Left ventricle myocardium superior (tissue), 1 donor: ENCODE measurements around the gene OSBPL5. TPM values are rescaled to one million over a fixed set of nuclear protein-coding genes. Genes with fewer than 3 reads are reported as not detected.
"Not testable (repeated sequence)": the region's sequence is repeated elsewhere in the genome, so short reads cannot be mapped to it uniquely, and the experiment has no call there.

Source experiments
- ATAC-seq: fragments of 200-7000 bp; cut with Tn5 transposase; one replicate; pipeline ENCODE4 v1.9.1; 2020; ENCODE audit warnings: mild to moderate bottlenecking, moderate library complexity
- DNase-seq: peaks from one replicate; pipeline ENCODE4 v3.0.0-alpha.2; 2020
- intact Hi-C: fragments of 100-400 bp; cut with micrococcal nuclease; formaldehyde crosslinking; loops from one replicate; pipeline ENCODE4 v1.11.0; 2022
- total RNA-seq: library from RNA; stranded (reverse); fragmentation: NEBNext Ultra II Directional; extraction: Animal tissue kit (Norgen Biotek cat#: 25700); gene quantifications from one replicate; pipeline ENCODE4 v1.2.1, GENCODE V29; 2021
- donor health status: DM: no; HTN: yes; CAD: no; lungs with severe emphysema.

OSBPL5 gene
- total RNA-seq, 1 donor from 2014 or later, result 15.9 TPM

- intact Hi-C loops, result no loop called here
- ATAC-seq (no peak), DNase-seq (no peak)
Measured at GRCh38 chr11:3083321-3083720, 81.8 kb downstream of the OSBPL5 start.

GRCh38 chr11:3081386-3081751 is 83.7 kb downstream of the OSBPL5 start:
- no peak for DNase-seq
- intact Hi-C loops, result no loop called here
- no peak for ATAC-seq

DNA sequence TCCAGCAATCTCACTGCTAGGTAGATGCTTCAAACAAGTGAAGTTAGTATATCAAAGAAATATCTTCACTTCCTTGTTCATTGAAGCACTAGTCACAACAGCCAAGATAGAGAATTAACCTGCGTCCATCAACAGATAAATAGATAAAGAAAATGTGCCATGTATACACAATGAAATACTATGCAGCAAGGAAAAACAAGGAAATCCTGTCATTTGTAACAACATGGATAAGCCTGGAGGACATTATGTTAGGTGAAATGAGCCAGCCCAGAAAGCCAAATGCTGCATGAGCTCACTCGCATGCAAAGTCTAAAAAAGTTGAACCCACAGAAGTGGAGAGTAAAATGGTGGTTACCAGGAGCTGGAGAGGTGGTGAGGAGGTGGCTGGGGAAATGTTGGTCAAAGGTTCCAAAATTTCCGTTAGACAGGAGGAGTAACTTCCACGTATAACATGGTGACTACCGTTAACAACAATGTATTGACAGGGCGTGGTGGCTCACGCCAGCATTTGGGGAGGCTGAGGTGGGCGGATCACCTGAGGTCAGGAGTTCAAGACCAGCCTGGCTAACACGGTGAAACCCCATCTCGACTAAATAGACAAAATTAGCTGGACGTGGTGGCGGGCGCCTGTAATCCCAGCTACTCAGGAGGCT is 84.3 kb downstream of the OSBPL5 start:
- ATAC-seq (no peak), DNase-seq (no peak)
- intact Hi-C loops, result no loop called here

DNA sequence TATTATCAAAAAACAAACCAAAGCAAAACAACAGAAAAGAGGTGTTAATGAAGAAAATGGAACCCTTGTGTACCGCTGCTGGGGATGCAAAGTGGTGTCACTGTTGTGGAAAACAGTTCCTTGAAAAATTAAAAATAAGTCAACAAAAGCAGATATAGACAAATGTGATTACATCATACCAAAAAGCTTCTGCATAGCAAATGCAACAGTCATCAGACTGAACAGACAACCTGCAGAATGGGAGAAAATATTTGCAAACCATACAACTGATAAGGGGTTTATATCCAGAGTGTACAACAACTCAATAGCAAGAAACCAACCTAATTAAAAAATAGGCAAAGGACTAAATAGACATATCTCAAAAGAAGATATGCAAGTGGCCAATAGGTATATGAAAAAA is 85.0 kb downstream of the OSBPL5 start:
- no peak for ATAC-seq
- no peak for DNase-seq
- intact Hi-C loops, result no loop called here

- no peak for ATAC-seq
- intact Hi-C loops, result no loop called here
- DNase-seq, result no peak
Measured at GRCh38 chr11:3077846-3078440, 87.2 kb downstream of the OSBPL5 start.

- intact Hi-C loops, result no loop called here
- ATAC-seq (no peak), DNase-seq (no peak)
Measured at GRCh38 chr11:3077189-3077836, 87.8 kb downstream of the OSBPL5 start.

DNA sequence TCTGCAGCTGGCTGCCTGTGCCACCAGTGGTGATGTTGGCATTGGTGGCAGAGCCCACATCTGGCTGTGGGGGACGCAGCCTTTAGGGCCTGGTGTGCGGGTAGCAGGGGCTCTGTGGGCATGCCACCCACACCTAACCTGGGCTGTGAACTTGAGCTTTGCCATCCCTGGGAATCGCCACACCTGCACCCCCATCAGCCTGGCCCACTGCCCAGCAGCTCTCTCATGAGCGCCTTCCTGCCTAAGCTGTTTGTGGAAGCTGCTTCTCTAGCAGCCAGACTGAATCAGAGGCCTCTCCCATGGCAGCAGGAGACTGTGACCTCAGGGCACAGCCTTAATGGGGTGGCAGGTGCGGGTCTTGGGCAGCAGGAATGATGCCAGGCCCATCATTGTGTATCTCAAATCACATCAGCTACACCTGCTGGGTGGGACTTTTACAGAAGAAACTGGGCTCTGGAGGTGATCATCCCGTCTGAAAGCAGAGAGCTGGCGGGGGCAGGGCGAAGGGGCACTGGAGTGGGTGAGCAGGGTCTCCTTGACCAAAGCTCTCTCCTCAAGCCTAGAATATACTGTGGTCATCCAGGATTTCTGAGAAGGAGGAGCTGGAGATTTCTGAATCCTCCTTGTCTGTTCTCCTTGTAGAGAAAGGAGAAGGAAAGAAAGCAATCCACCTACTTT is 90.1 kb downstream of the OSBPL5 start:
- ATAC-seq, result peak; percentile 26
- intact Hi-C loops, result no loop called here
- peak; percentile 50 for DNase-seq

DNA sequence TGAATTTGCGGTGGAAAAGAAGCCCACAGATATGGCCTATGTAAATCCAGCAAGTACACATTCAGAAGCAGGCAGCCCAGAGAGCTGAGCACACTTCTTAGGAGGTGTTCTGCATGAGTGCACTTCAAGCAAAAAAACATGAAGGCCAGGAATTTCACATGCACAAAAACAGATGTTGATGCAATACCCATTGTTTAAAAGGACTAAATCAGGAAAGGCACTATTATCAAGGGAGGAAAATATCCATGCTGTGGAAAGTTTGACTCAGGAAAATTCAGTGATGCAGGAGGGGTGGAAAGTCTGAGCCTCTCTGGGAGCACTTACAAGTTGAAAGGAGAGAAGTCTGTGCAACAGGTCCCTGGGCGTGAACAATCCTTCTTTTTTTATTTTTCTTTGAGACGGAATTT is 92.1 kb downstream of the OSBPL5 start:
- intact Hi-C loops, result no loop called here
- DNase-seq (no peak), ATAC-seq (peak; percentile 76)

DNA sequence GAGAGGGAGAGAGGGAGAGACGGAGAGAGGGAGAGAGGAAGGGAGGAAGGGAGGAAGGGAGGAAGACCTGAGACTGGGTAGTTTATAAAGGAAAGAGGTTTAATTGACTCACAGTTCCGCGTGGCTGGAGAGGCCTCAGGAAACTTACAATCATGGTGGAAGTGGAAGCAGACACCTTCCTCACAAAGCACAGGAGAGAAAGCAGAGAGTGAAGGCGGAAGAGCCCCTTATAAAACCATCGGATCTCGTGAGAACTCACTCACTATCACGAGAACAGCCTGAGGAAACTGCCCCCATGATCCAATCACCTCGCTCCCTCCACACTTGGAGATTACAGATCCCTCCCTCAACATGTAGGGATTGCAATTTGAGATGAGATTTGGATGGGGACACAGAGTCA is 95.7 kb downstream of the OSBPL5 start:
- ATAC-seq (no peak), DNase-seq (no peak)
- intact Hi-C loops, result no loop called here

DNA sequence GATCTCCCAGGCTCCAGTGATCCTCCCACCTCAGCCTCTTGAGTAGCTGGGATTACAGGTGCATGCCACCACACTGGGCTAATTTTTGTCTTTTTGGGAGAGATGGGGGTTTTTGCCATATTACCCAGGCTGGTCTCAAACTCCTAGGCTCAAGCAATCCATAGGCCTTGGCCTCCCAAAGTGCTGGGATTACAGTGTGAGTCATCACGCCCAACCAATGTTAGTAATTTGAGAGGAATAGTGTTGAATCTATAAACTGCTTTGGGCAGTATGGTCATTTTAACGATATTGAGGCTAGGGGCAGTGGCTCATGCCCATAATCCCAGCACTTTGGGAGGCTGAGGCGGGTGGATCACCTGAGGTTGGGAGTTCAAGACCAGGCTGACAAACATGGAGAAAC is 98.8 kb downstream of the OSBPL5 start:
- intact Hi-C loops, DNase-seq, ATAC-seq: not testable (repeated sequence)

DNA sequence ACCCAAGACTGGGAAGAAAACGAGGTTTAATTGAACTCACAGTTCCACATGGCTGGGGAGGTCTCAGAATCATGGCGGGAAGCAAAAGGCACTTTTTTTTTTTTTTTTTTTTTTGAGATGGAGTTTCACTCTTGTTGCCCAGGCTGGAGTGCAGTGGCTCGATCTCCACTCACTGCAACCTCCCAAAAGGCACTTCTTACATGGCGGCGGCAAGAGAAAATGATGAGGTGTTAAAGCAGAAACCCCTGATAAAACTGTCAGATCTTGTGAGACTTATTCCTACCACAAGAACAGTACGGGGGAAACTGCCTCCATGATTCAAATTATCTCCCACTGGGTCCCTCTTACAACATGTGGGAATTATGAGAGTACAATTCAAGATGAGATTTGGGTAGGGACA is 100.4 kb downstream of the OSBPL5 start:
- DNase-seq, ATAC-seq, intact Hi-C loops: not testable (repeated sequence)

DNA sequence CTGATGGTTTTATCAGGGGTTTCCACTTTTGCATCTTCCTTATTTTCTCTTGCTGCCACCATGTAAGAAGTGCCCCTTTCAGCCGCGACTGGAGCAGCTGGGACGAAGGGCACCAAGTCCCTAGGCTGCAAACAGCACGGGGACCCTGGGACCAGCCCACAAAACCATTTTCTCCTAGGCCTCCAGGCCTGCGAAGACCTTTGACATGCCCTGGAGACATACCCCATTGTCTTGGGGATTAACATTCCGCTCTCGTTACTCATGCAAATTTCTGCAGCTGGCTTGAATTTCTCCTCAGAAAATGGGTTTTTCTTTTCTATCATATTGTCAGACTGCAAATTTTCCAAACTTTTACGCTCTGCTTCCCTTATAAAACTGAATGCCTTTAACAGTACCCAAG is 101.2 kb downstream of the OSBPL5 start:
- DNase-seq, intact Hi-C loops, ATAC-seq: not testable (repeated sequence)

- DNase-seq, ATAC-seq, intact Hi-C loops: not testable (repeated sequence)
Measured at GRCh38 chr11:3063432-3063831, 101.7 kb downstream of the OSBPL5 start.

DNA sequence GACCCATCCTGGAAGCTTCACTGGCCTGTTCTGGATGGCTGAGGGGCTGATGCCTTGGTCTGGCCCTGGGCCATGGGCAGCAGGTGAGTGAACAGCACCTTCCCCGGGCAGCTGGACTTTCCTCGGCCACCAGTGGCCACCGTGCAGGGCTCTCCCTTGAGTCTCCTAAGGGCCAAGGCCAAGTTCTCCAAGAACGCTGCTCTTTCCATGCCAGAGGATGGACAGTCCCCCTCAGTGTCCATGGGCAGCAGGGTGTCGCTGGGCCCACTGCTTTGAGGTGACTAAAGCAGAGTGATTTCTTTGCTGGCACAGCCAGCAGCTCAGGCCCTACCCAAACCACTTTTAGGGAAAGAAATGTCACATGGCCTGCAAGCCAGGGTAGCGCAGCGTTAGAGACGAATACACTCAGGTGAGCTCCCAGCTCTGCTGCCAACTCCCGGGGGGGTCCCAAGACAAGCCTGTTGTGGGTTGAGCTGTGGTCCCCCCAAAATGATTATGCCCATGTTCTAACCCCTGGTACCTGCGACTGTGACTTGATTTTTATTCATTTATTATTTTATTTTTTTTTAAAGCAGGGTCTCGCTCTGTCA is 104.6 kb downstream of the OSBPL5 start:
- no peak for DNase-seq
- intact Hi-C loops, result no loop called here
- ATAC-seq, result no peak

GRCh38 chr11:3058753-3059664 is 106.1 kb downstream of the OSBPL5 start:
- intact Hi-C loops, result no loop called here
- no peak for DNase-seq
- ATAC-seq, result no peak

DNA sequence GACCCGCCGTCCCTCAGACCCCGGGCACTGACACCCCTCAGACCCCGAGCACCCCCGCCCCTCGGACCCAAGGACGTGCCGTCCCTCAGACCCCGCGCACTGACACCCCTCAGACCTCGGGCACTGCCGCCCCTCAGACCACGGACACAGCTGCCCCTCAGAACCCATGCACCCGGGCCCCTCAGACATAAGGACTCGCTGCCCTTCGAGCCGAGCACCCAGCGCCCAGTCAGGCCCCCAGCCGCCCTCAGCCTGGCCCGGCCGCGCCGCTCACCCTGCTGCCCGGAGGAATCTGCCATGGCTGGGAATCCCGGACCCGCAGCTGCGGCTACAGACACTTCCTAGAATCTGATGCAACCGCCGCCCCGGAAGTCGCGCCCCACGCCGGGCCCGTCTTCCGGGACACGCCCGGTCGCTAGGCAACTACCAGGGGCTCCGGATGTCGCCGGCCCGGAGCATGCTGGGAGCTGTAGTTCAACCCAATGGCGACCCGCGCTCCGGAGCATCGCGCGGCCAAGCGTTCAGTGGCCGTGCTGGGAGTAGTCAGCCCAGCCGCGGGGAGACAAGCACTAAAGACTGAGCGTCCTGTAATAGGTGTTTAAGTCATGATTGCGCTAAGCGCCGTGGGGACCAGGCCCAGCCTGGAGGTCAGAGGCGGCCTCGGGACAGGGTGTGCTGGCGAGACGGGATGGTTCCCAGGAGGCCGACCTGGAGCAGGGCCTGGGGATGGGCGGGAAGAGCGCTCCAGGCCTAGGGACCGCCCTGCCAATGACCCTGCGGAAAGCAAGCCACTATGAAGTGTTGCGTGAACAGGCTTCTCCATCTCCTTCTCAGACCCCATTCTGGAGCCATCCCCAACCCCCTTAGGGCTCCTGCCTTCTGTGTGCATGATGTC is 107.8 kb downstream of the OSBPL5 start, which contains the start of gene CARS1:
CARS1 (minus strand) TSS at position 355 of the 895 bp plus-strand sequence; CDS start at position 299, 56 bp downstream.
- DNase-seq (peak; percentile 98), ATAC-seq (peak; percentile 98)
- intact Hi-C loops, result no loop called here

DNA sequence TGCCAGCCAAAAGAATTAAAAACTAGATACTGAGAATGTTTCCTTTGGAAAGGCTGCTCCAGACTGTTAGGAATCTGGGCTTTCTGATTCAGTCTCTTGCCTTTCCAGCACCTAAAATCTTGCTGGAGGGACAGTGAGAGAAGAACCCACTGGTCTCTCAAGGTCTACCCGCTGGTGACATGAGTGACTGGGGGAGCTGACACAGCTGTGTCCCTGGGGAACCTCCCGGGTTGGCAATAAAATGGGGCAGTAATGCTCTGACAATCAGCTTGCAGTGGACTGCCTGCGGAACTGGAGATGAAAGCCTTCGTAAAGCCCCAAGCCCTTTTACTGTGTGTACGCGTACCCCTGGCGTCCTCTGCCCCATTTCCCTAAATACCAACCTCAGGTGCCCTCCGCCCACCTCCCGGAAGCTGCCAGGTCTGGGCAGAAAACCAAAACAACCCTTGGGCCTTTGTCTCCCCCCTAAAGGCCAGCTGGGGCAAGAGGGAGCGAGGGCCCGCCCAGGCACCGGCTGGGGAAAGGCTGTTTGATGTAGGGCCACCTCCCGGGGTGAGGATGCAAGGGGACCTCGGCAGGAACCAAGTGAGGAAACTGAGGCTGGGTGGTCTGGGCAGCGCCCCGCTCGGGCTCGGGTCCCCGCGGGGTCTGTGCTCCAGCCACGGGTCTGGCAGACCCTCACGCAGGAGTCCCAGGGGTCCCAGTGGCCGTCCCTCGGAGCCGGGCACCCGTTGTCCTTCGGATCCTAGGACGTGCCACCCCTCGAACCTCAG is 108.6 kb downstream of the OSBPL5 start:
- no peak for DNase-seq
- intact Hi-C loops, result no loop called here
- ATAC-seq, result no peak
